Measurements from ENCODE around the gene SLC5A6. TPM values are rescaled to one million over a fixed set of nuclear protein-coding genes. Genes with fewer than 3 reads are reported as not detected.
"Not testable (repeated sequence)": the region's sequence is repeated elsewhere in the genome, so short reads cannot be mapped to it uniquely, and the experiment has no call there.

Gene SLC5A6
- total RNA-seq, 2 experiments from 2014 or later, result 74.2 to 81.9 TPM

DNA sequence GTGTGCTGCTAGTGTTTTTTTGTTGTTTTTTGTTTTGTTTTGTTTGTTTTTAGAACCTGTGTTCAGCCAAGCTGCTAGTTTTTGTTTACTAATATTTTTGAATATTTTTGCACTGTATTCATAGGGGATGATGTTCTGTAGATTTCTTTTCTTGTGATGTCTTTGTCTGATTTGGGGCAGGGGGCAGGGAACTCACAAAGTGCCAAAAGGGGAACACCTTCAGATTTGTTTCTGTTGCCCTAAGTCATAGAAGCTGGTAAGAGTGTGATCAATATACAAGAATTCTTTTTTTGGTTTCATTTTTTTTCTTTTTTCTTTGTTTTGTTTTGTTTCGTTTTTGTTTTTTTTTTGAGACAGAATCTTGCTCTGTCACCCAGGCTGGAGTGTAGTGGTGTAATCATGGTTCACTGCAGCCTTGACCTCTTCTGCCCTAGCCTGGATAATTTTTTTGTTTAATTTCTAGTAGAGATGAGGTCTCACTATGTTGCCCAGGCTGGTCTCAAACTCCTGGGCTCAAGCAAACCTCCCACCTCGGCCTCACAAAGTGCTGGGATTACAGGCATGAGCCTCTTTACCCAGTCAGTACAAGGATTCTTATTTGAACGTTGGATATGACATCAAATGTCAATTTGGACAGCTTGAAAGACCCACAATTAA is 32.6 kb downstream of the SLC5A6 start:
- Mint-ChIP-seq H3K4me1 (no peaks in the 10 kb centered on the region), H3K36me3 (no peaks in the 10 kb centered on the region), H3K4me3 (no peak overlapping the region), H3K27me3 (peaks cover 35% of the 10 kb centered on the region), H3K27ac (no peak overlapping the region), H3K9me3 (no peaks in the 10 kb centered on the region)
- DNase-seq, result no peak

DNA sequence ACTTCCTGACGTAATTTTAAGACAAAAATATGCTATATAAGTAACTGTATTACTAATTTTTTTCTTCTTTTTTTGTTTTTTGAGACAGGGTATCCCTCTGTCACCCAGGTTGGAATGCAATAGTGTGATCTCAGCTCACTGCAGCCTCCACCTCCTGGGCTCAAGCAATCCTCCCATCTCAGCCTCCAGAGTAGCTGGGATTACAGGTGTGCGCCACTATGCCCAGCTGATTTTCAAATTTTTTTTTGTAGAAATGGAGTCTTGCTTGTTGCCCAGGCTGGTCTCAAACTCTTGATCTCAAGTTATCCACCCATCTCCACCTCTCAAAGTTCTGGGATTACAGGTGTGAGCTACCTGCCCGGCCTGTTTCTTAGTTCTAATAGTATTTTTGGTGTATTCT is 33.6 kb downstream of the SLC5A6 start:
- H3K4me1 Mint-ChIP-seq, result no peaks in the 10 kb centered on the region
- H3K27me3 Mint-ChIP-seq, result peaks cover 31% of the 10 kb centered on the region
- no peak overlapping the region for H3K4me3 Mint-ChIP-seq
- no peaks in the 10 kb centered on the region for H3K36me3 Mint-ChIP-seq
- DNase-seq, result no peak
- no peak overlapping the region for H3K27ac Mint-ChIP-seq
- H3K9me3 Mint-ChIP-seq, result no peaks in the 10 kb centered on the region

DNA sequence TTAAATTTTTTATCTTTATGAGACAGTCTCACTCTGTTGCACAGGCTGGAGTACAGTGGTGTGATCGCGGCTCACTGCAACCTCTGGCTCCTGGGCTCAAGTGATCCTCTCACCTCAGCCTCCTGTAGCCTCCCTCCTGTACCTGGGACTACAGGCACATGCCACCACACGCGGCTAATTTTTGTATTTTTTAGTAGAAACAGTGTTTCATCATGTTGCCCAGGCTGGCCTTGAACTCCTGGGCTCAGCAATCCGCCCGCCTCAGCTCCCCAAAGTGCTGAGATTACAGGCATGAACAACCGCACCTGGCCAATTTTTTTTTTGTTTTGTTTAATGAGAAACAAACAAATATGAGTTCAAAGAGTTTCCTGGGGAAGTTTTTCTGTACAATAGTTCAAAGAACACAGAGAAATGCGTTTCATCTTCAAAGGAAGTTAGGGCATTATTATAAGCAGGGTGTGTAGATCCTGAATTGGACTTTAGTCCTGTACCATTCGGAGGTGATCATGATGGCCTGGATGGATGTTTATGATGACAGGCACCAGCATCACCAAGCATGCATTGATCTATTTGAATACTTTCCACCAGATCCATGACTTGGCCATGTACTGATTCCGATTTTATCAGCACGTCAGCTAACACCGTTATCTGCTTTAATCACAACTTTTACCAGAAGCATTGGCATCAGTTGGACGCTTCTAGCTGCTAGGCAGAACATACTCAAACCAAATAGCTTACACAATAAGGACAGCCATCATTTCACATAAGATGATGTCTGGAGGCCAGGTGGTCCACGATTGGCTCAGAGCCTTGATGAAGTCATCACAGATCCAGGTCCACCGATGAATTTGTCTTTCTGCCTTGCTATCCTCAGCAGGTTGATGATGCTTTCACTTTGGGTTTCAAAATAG is 34.4 kb downstream of the SLC5A6 start:
- H3K36me3 Mint-ChIP-seq, result no peaks in the 10 kb centered on the region
- no peak overlapping the region for H3K27ac Mint-ChIP-seq
- DNase-seq, result no peak
- no peaks in the 10 kb centered on the region for H3K9me3 Mint-ChIP-seq
- H3K4me3 Mint-ChIP-seq, result no peak overlapping the region
- H3K27me3 Mint-ChIP-seq, result peaks cover 30% of the 10 kb centered on the region
- H3K4me1 Mint-ChIP-seq, result no peaks in the 10 kb centered on the region

DNA sequence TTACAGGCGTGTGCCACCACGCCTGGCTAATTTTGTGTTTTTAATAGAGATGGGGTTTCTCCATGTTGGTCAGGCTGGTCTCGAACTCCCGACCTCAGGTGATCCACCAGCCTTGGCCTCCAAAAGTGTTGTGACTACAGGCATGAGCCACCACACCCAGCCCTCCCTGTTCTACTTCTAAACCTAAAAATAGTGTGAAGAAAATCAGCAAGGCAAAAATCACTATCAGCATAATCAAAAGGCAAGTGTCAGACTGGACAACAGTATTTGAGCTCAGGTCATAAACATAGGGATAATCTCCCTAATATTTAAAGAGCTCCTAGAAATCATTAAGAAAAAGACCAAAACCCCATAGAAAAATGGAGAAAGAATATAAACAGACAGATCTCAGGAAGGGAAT is 36.3 kb downstream of the SLC5A6 start:
- not testable (repeated sequence) for H3K27ac Mint-ChIP-seq, DNase-seq, H3K36me3 Mint-ChIP-seq, H3K4me1 Mint-ChIP-seq, H3K9me3 Mint-ChIP-seq, H3K4me3 Mint-ChIP-seq
- peaks cover 24% of the 10 kb centered on the region for H3K27me3 Mint-ChIP-seq

DNA sequence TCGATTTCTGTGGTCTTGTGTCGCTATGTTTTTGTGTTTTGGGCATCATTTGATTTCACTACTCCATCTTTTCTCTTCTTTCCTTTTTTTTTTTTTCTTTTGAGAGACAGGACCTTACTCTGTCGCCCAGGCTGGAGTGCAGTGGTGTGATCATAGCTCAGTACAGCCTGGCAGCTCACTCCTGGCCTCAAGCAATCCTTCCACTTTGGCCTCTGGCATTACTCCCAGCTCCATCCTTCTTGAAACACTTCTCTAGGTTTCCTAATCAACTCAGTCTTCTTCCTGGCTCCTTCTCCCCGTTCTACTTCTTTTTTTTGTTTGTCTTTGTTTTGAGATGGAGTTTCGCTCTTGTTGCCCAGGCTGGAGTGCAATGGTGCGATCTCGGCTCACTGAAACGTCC is 36.7 kb downstream of the SLC5A6 start:
- Mint-ChIP-seq H3K9me3 (no peaks in the 10 kb centered on the region), H3K36me3 (no peaks in the 10 kb centered on the region), H3K4me3 (no peak overlapping the region), H3K27me3 (peaks cover 22% of the 10 kb centered on the region), H3K27ac (no peak overlapping the region), H3K4me1 (no peaks in the 10 kb centered on the region)
- DNase-seq, result no peak

GRCh38 chr2:27174638-27175037 is 37.4 kb downstream of the SLC5A6 start:
- H3K9me3 Mint-ChIP-seq, result no peaks in the 10 kb centered on the region
- H3K4me3 Mint-ChIP-seq, result no peak overlapping the region
- H3K36me3 Mint-ChIP-seq, result no peaks in the 10 kb centered on the region
- peaks cover 2% of the 10 kb centered on the region for H3K4me1 Mint-ChIP-seq
- no peak for DNase-seq
- H3K27ac Mint-ChIP-seq, result no peak overlapping the region
- H3K27me3 Mint-ChIP-seq, result peaks cover 20% of the 10 kb centered on the region

- peaks cover 2% of the 10 kb centered on the region for H3K27me3 Mint-ChIP-seq
- H3K36me3 Mint-ChIP-seq, result no peaks in the 10 kb centered on the region
- H3K4me1 Mint-ChIP-seq, result peaks cover 2% of the 10 kb centered on the region
- DNase-seq, result no peak
- H3K27ac Mint-ChIP-seq, result no peak overlapping the region
- no peaks in the 10 kb centered on the region for H3K9me3 Mint-ChIP-seq
- no peak overlapping the region for H3K4me3 Mint-ChIP-seq
Observed at GRCh38 chr2:27171351-27171848, 40.7 kb downstream of the SLC5A6 start.

- Mint-ChIP-seq H3K4me3 (no peak overlapping the region), H3K27ac (no peak overlapping the region), H3K4me1 (peaks cover 2% of the 10 kb centered on the region), H3K9me3 (no peaks in the 10 kb centered on the region), H3K36me3 (no peaks in the 10 kb centered on the region), H3K27me3 (no peaks in the 10 kb centered on the region)
- no peak for DNase-seq
Observed at GRCh38 chr2:27170581-27171337, 41.3 kb downstream of the SLC5A6 start.

DNA sequence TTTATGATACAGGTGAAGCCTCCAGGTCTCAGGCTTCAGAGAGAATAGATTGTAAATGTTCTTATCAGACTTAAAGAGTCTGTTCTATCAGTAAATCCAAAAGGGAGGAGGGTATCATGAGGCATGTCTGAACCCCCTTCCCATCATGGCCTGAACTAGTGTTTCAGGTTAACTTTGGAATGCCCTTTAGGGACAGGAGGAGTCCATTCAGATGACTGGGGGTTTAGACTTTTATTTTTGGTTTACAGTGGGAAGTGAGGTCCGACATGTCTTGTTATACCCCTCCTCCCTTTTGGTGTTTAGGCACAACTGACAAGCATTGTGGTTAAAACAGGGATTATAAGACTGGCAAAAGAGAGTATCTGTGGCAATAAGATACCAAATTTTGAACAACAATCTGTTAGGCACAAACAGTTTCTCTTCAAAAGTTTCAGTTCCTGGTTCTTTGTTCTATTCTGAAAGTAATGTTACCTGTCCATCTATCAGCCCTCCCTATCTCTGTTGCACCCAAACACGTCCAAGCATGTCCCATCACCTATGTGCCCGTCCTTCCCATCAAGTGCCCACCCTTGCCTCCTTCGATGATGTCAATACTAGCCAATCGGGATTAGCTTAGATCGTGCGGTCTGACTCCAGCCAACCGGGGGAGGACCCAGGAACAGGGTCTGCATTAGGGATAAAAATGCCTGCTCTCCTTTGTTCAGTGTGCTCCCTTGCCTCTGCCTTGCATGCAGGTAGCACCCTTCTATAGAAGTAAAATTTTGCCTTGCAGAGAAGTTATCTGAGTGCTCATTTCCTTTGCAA is 46.9 kb downstream of the SLC5A6 start:
- H3K4me1 Mint-ChIP-seq, result peaks cover 2% of the 10 kb centered on the region
- H3K27me3 Mint-ChIP-seq, result no peaks in the 10 kb centered on the region
- H3K27ac Mint-ChIP-seq, result no peak overlapping the region
- H3K36me3 Mint-ChIP-seq, result no peaks in the 10 kb centered on the region
- H3K9me3 Mint-ChIP-seq, result no peaks in the 10 kb centered on the region
- H3K4me3 Mint-ChIP-seq, result no peak overlapping the region
- DNase-seq, result no peak

DNA sequence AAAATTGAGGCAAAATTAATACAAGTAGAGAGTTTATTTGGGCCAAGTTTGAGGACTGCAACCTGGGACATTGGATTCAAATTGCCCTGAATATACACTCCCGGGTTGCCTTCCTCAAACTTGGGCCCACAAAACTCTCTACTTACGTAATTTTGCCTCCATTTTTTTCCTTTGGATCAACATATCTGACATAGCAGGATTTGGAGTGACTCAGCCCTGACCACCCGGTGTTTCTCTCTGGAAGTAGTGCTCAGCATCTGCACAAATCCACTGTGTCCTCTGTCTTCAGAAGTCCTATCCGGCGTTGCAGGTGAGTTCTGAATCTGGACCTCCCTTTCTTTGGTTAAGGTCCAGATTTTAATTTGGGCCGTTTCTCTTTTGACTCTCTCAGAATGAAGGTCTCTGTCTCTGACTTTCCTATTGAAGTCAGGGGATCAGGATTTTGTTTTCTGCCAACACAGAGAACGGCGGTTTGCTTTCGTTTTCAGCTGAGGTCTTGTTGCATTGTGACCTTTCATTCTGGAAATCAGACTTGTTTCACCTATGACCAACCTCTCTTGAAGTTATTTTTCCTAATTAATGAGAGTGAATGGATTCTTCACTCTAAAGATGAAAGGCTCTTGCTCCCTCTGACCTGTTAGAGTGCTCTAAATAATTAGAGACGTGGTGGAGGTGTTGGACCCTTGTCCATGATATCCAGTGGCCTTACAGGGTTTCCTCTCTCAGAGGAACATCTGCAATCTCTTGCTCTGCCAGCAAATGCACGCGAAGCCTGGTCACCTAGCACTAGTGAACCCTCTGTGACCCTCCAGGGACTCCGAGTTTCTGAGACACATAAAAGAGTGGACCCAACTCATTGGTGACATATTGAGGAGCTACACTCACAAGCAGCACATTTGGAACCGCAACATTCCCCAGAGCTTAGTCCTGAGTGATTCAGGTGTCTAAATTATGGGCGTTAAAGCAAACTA is 49.6 kb downstream of the SLC5A6 start:
- DNase-seq, result no peak
- Mint-ChIP-seq H3K9me3 (no peaks in the 10 kb centered on the region), H3K4me3 (no peak overlapping the region), H3K27ac (no peak overlapping the region), H3K4me1 (no peaks in the 10 kb centered on the region), H3K27me3 (no peaks in the 10 kb centered on the region), H3K36me3 (no peaks in the 10 kb centered on the region)

DNA sequence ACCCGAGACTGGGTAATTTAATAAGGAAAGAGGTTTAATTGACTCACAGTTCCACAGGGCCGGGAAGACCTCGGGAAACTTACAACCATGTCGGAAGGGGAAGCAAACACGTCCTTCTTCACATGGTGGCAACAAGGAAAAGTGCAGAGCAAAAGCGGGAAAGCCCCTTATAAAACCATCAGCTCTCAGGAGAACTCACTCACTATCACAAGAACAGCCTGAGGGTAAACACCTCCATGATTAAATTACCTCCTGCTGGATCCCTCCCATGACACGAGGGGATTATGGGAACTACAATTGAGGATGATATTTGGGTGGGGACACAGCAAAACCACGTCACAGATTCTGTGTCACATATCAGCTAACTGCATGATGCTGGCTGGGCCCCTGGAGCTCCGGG is 51.9 kb downstream of the SLC5A6 start:
- no peak overlapping the region for H3K4me3 Mint-ChIP-seq

GRCh38 chr2:27159271-27159670 is 52.8 kb downstream of the SLC5A6 start:
- H3K4me1 Mint-ChIP-seq, result no peaks in the 10 kb centered on the region
- H3K36me3 Mint-ChIP-seq, result no peaks in the 10 kb centered on the region
- DNase-seq, result no peak
- no peak overlapping the region for H3K4me3 Mint-ChIP-seq
- H3K9me3 Mint-ChIP-seq, result no peaks in the 10 kb centered on the region
- no peak overlapping the region for H3K27ac Mint-ChIP-seq
- H3K27me3 Mint-ChIP-seq, result no peaks in the 10 kb centered on the region

More for the DNA sequence above, 51.9 kb downstream of the SLC5A6 start:
- Mint-ChIP-seq H3K27me3 (no peaks in the 10 kb centered on the region), H3K4me1 (no peaks in the 10 kb centered on the region), H3K36me3 (no peaks in the 10 kb centered on the region), H3K27ac (no peak overlapping the region), H3K9me3 (no peaks in the 10 kb centered on the region)
- no peak for DNase-seq

DNA sequence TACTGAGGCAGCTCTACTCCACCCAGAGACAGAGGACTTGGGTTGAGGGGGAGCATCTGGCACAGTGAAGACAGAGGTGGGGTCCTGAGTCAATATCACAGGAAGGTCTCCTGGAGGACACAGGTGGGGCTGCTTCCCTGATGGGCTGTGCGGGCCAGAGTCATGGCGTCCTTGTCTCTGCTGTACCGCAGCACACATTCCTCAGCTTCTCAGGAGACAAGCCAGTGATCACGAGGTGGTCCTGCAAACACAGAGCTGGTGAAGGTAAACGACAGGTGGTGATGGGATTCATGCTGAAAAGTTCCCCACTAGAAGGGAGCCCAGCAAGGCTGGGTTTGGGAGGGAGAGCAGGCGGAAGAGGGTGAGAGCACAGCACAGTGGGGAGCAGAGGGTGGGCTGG is 53.6 kb downstream of the SLC5A6 start:
- Mint-ChIP-seq H3K27me3 (no peaks in the 10 kb centered on the region), H3K4me1 (no peaks in the 10 kb centered on the region), H3K9me3 (no peaks in the 10 kb centered on the region), H3K4me3 (no peak overlapping the region), H3K36me3 (no peaks in the 10 kb centered on the region), H3K27ac (no peak overlapping the region)
- DNase-seq, result no peak
